GM10266 (cell line): ENCODE measurements around the gene IFIT2.
"Not testable (repeated sequence)": the region's sequence is repeated elsewhere in the genome, so short reads cannot be mapped to it uniquely, and the experiment has no call there.

Experiments used
- DNase-seq: peaks from one replicate; pipeline ENCODE4 v3.0.0; 2012; ENCODE audit errors: extremely low spot score
- CTCF ChIP-seq: IDR thresholded peaks from 2 replicates; pipeline ENCODE4 v1.5.1; 2012; ENCODE audit warnings: mild to moderate bottlenecking, low read depth; ENCODE audit not compliant: control insufficient read depth, insufficient read depth; ENCODE audit errors: missing control alignments

The IFIT2 gene

GRCh38 chr10:89307269-89307577, 5.4 kb downstream of the IFIT2 start:
- no peak for TF ChIP-seq CTCF
- no peak for DNase-seq

- no peak for DNase-seq
- no peak for TF ChIP-seq CTCF
Observed at GRCh38 chr10:89308266-89308665, 6.4 kb downstream of the IFIT2 start.

DNA sequence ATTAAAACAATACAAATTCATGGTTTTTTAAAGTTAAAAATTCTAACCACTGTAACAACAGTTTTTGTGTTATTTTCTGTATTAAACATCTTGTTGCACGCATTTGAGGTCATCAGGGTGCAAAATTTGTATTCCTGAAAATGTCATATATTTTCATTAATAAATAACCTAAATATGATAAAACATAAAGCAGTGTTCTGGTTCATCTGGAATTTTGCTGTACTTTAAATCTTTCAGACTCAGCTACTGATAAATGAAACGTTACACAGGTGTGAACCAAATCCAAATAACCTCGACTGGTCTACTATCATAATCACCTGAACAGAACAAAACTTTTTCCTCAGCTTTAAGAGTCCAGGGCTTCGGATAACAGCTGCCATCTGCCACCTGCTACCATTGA, 6.9 kb downstream of the IFIT2 start:
- no peak for TF ChIP-seq CTCF
- no peak for DNase-seq

DNA sequence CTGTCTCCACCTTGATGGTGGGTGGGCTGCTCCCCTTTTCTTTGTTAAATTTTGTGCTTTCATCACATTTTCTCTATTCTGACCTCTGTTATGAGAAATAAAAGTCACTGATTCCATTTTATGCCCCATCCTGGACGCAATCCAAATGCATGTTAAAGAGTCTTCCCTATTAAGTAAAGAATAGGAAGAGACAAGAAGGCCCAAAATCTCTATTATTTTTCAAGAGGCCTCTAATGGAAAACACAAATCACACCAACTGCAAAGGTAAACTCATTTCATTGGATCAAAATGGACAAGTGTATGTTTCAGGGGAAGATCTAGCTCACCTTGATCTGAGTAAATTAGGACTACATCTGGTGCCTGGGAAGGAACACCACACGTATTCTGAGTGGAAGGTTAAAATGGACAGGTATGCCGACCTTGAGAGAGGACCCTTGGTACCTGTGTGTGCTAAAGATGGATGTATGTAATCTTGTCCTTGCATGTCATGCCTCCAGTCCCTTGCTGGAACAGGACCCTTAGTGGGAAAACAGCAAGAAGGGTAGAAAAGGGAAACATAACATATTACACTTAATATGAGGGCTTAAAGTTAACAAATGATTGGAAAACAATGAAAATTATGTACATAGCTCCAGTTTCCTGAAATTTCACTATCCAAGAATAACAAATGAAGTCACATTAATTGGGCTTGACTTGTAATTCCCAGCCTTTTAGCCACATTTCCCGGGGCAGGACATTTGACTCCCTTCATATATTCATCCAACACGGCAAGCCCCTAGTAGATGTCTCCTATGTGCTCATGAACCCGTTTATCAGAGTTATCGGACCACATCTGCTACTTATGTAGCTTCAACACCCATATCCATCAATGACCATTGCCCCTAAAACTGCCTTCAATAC, 7.6 kb downstream of the IFIT2 start:
- no peak for DNase-seq
- no peak for TF ChIP-seq CTCF

DNA sequence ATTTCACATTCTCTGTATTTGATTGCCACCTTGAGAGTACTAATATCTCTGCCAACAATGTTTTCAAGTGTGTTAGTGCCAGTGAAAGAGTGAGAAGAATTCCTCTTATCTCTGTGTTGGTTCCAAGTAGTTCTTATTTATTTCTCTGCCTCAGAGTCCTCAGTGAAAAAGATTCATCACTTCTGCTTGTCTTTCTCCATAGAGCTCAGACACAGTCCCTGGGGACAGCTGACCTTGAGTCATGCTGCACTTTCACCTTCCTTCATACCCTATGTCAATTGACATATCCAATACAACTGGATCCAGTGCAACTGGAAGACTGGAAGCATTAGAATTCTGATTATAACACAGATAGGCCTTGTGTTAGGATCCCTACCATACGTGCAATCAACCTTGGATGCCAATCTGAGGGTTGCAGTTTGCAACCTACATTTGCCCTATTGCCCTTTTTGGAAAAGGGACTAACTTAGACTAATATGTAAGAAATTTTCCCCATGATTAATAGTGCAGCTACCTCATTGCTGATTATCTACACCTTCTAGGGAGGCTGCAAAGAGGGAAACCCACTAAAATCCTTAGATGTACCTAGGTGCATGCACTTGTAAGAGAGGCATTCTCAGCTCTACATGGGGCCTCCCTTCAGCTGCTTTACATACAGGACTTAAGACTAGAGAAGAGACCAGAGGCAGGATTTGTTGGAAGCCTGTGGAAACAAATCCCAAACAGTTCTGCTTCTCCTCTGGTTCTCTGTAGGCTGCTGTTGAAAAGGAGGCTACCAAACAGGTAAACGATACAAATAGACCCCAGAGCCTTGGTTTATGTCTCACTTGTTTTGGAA, 8.4 kb downstream of the IFIT2 start:
- no peak for TF ChIP-seq CTCF
- no peak for DNase-seq

- TF ChIP-seq CTCF, result no peak
- DNase-seq, result no peak
Observed at GRCh38 chr10:89312973-89313372, 11.1 kb downstream of the IFIT2 start.

DNA sequence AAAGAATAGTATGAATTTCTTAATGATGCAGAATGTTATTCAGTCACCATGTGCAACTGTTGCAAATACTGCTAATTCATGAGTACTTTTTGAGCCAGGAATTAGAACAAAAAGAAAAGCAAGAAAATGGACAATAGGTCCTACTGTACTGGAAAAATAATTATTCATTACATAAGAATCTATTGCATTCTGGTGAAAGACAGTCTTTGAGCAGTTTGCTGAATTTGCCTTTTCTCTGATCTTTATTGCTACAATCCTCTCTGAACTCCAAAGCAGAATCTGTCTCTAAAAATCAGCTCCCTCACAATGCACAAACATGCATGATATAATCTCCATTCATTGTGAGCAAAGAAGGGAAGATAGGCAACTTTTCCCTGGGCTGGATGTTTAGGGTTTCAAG, 12.8 kb downstream of the IFIT2 start:
- no peak for TF ChIP-seq CTCF

DNA sequence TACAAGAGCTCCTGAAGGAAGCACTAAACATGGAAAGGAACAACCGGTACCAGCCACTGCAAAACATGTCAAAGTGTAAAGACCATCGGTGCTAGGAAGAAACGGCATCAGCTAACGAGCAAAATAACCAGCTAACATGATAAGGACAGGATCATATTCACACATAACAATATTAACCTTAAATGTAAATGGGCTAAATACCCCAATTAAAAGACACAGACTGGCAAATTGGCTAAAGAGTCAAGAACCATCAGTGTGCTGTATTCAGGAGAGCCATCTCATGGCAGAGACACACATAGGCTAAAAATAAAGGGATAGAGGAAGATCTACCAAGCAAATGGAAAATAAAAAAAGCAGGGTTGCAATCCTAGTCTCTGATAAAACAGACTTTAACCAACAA, 16.2 kb downstream of the IFIT2 start:
- not testable (repeated sequence) for DNase-seq

More for the DNA sequence above, 12.8 kb downstream of the IFIT2 start:
- DNase-seq, result no peak

DNA sequence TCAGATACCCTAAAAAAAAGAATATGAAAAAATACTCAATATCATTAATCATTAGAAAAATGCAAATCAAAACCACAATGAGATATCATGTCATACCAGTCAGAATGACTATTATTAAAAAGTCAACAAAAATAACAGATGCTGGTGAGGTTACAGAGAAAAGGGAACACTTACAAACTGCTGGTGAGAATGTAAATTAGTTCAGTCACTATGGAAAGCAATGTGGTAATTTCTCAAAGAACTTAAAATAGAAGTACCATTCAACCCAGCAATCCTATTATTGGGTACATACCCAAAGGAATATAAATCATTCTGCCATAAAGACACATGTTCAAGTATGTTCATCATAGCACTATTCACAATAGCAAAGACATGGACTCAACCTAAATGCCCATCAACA, 23.2 kb downstream of the IFIT2 start:
- not testable (repeated sequence) for DNase-seq

DNA sequence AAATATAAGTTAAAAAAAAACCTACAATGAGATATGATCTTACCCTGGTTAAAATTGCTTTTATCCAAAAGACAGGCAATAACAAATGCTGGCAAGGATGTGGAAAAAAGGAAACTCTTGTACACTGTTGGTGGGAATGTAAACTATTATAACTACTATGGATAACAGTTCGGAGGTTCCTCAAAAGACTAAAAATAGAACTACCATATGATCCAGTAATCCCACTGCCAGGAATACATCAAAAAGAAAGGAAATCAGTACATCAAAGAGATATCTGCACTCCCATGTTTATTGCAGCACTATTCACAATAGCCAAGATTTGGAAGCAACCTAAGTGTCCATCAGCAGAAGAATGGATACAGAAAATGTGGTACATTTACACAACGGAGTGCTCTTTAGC, 24.0 kb downstream of the IFIT2 start:
- DNase-seq, result not testable (repeated sequence)
